Ramos (cell line): ENCODE measurements around the gene INSIG1.

ENCODE experiments used
- in situ Hi-C: fragments of 300-500 bp; cut with MboI; formaldehyde crosslinking; loops from one replicate; pipeline ENCODE4 v1.14.3; 2022; ENCODE audit warnings: low sequenced_read_pairs; ENCODE audit not compliant: unreplicated experiment

Gene INSIG1

DNA sequence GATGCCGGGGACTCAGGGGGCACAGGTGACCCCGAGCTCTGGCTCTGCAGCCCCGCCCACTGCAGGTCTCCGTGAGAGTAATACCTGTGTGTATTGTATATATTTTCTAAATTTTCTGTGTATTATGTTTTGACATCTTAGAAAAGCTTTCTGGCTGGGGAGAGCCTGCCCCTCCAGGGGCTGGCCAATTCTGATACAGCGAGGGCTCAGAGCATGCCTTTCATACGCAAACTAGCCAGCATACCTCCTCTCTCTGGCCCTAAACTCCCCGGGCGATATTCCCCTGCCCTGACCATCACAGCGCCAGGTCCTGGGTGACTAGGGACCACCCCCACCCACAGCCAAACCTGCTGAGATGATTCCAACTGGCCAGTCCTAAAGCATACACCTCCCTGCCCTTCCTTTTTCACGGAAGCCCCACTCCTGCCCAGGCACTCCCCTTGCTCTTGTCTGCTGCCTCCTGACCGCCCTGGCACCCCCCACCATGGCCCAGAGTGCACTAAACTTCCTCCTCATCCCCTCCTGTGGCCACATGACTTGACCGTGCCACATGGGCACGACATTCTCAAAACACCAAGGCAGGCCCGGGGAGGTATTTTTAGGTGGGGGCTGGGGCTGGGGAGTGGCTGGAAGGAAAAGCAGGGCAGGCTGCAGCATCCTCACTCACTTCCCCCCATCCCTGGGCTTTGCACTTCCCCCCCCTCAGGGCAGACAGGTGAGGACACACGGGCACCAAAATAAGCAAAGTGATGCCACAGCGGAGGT is 61.5 kb downstream of the INSIG1 start:
- in situ Hi-C loops: no loop called here
